RWPE1 (cell line): ENCODE results near the gene SLC24A3.

Experiments used
- CTCF ChIA-PET: fragments of 350-600 bp; sonication (Branson Sonifier 250); formaldehyde crosslinking; extraction: SDS; loops from one replicate; lab custom pipeline; 2021; lab: Yijun Ruan, JAX
- POLR2A ChIA-PET: fragments of 400-600 bp; formaldehyde crosslinking; extraction: SDS; loops from one replicate; lab custom pipeline; 2020; ENCODE audit warnings: antibody characterized with exemption; ENCODE audit not compliant: low non-redundant PET; lab: Yijun Ruan, JAX
- DNase-seq: peaks from one replicate; pipeline ENCODE4 v3.0.0; 2012; ENCODE audit warnings: low spot score
- H3K27ac ChIP-seq: fragments of 450-650 bp; 2 replicates; pipeline ENCODE4 v1.5.1; 2017
- TF ChIP-seq, protein P1 (sequence below): fragments of 450-650 bp; conservative IDR thresholded peaks from 2 replicates; pipeline ENCODE4 v1.5.1; 2017; ENCODE audit warnings: low read depth, mild to moderate bottlenecking

The SLC24A3 gene

DNA sequence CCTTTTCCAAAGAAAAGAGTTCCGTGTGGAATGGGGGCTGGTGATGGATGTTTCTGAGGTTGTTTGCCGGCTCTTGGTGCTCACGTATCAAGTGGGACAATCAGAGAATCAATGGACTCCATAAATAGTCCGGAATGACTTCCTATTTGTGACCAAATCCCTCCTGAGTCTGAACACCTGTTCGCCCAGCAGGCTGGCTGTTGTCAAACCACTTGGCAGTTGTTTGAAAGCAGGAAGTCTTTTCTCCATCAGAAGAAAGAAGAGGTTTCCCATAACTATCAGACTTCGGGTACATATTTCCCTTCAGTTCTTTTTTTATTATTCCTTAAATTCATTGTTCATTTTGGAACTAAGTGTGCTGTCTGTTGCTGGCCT is 390.9 kb downstream of the SLC24A3 start:
- TF ChIP-seq, protein P1, sequence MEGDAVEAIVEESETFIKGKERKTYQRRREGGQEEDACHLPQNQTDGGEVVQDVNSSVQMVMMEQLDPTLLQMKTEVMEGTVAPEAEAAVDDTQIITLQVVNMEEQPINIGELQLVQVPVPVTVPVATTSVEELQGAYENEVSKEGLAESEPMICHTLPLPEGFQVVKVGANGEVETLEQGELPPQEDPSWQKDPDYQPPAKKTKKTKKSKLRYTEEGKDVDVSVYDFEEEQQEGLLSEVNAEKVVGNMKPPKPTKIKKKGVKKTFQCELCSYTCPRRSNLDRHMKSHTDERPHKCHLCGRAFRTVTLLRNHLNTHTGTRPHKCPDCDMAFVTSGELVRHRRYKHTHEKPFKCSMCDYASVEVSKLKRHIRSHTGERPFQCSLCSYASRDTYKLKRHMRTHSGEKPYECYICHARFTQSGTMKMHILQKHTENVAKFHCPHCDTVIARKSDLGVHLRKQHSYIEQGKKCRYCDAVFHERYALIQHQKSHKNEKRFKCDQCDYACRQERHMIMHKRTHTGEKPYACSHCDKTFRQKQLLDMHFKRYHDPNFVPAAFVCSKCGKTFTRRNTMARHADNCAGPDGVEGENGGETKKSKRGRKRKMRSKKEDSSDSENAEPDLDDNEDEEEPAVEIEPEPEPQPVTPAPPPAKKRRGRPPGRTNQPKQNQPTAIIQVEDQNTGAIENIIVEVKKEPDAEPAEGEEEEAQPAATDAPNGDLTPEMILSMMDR = no peak
- POLR2A ChIA-PET = no interaction called here
- DNase-seq = no peak
- H3K27ac ChIP-seq = no peak overlapping the region
- CTCF ChIA-PET = no interaction called here

DNA sequence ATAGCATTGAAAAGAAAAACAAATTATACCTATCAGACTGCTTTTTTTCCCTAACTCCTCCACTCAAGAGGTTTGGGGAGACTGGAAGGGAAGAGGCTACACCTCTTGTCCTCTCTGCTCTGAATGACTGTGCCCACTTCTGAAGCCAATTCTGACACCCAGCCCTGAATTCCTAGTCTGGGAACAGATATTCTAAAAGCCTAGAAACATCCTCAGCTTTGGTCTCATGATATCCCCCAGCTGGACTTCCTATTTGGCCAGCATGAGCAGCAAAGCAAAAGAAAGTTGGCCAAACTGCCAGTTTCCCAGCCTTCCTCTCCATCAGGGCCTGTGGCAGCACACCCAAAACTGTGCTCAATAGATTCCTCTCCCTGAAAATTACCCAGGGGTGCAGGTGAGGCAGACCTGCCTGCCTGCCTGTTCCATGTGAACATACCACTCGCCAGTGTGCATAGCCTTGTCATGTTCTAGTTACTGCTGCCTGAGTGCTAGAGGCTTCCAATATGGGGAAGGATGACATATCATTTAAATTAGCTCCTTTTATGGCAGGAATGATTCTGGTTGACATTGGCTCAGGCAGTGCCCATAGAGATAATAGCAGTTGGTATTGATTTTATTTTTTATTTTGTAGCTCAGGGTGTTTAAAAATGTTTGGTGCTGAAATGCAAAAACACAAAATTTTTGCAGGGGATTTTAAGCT is 393.5 kb downstream of the SLC24A3 start:
- DNase-seq = no peak
- H3K27ac ChIP-seq = no peak overlapping the region
- ChIA-PET POLR2A (no interaction called here), CTCF (no interaction called here)
- TF ChIP-seq, protein P1 = no peak

DNA sequence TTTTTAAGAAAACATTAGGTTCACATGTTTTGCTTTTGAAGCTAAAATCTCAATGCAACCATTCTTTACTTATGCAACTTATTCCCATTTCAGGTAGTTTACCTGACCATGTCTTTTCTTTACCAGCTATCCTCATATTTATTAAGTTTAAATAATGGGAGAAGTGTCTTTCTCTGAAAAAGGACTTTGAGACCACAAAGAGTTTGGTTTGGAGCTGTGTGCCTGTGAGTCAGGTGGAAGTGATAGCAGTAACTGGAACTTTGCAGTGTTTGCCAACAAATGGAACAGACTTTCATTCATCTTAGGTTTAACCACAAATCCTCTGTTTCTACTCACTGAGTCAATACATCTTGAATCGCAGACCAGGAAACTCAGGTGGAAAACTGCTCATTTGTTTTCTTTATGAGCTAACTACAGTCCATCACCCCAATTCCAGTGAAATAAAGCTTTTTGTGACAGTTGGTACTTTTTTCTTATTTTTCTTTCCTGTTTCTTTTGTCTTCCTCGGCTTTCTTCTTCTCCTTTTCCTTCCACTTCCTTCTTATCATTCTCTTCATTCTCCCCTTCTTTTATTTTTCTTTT is 397.3 kb downstream of the SLC24A3 start:
- no peak for DNase-seq

DNA sequence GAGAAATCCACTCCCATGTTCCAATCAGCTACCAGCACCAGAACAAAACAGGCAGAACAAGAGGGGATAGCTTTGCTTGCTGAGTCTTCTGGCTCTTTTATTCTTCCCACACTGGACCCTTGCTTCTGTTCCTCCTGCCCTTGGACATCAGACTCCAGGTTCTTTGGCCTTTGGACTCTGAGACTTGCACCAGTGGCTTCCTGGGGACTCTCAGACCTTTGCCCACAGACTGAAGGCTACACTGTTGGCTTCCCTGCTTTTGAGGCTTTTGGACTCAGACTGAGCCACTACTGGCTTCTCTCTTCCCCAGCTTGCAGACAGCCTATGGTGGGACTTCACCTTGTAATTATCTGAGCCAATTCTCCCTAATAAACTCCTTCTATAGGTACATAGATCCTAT is 403.2 kb downstream of the SLC24A3 start:
- no peak for DNase-seq
- ChIA-PET POLR2A (no interaction called here), CTCF (no interaction called here)
- no peak overlapping the region for H3K27ac ChIP-seq
- TF ChIP-seq, protein P1 = no peak

More for the DNA sequence above, 397.3 kb downstream of the SLC24A3 start:
- ChIA-PET CTCF (interaction anchor here (0.6 kb wide), 1 partner anchor 390 kb away, joined by 3 read pairs; no protein-coding TSS in a partner anchor), POLR2A (no interaction called here)
- H3K27ac ChIP-seq = no peak overlapping the region
- TF ChIP-seq, protein P1 = no peak

DNA sequence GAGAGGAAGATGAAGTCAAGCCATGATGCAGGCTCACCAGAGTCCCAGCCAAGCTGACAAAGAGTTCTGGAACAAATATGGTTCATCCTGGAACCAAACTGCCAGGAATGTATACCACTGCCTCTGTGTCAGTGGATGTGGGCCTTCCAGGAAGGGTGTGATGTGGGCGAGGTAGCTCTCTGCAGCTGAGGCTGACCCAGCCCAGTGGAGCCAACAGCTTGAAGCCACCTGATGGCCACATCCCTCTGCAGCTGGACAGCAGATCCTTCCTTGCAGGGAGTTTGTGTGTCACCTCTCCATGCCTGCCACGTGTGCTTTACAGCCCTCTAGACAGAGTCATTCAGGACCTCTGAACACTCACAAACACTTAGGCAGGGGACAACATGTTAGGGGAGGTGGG is 403.6 kb downstream of the SLC24A3 start:
- TF ChIP-seq, protein P1 = no peak
- CTCF ChIA-PET = no interaction called here
- DNase-seq = no peak

DNA sequence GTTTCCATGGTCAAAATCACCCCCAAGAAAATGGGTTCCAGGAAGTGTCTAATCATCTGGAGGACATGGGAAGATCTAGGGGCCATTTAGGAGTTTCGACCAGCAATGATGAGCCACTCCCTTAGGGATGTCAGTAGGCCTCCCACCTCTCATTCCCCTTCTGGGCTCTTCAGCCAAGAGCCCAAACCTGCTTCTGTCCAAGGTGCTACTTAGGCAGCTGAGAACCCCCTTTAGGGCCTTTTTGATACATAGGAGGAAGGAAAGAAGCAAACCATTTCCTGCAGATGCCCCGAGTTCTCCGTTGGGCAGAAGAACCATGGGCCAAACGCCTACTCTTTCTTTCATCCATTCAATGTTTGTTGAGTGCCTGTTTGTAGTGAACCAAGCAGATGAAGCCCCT is 404.2 kb downstream of the SLC24A3 start:
- ChIA-PET CTCF (no interaction called here), POLR2A (no interaction called here)
- no peak for DNase-seq
- TF ChIP-seq, protein P1 = no peak
- no peak overlapping the region for H3K27ac ChIP-seq

More for the DNA sequence above, 403.6 kb downstream of the SLC24A3 start:
- POLR2A ChIA-PET = no interaction called here
- H3K27ac ChIP-seq = no peak overlapping the region
